Kidney epithelial cell (primary cell): ENCODE results near the gene SIRT4. TPM values are rescaled to one million over a fixed set of nuclear protein-coding genes. Genes with fewer than 3 reads are reported as not detected.
A peak's percentile ranks its signal among the peaks of the same experiment; 100 is the strongest.

Source experiments
- DNase-seq: peaks from one replicate; pipeline ENCODE4 v3.0.0-alpha.2; 2010; ENCODE audit warnings: low read depth
- H3K27me3 ChIP-seq: 2 replicates; pipeline ENCODE4 v1.6.0; 2011; ENCODE audit warnings: low read length; ENCODE audit not compliant: control insufficient read depth, insufficient read depth
- H3K36me3 ChIP-seq: 2 replicates; pipeline ENCODE4 v1.5.1; 2011; ENCODE audit warnings: low read length; ENCODE audit not compliant: control insufficient read depth, insufficient read depth
- H3K4me3 ChIP-seq: 2 replicates; pipeline ENCODE4 v1.5.1; 2011; ENCODE audit warnings: low read depth, mild to moderate bottlenecking, control low read depth, low read length
- total RNA-seq: library from RNA; depleted of rRNA; stranded (reverse); fragments of >200 nt; gene quantifications from 2 replicates; pipeline ENCODE4 v1.2.3, GENCODE V29; 2015
- TF ChIP-seq, protein P1 (sequence below): IDR thresholded peaks from 2 replicates; pipeline ENCODE4 v1.5.1; 2011; ENCODE audit warnings: mild to moderate bottlenecking, moderate library complexity, low read length, control low read depth, inconsistent platforms; ENCODE audit not compliant: insufficient read depth, poor library complexity, severe bottlenecking

Gene SIRT4
- total RNA-seq, 1 donor from 2014 or later, result 0.29 TPM

DNA sequence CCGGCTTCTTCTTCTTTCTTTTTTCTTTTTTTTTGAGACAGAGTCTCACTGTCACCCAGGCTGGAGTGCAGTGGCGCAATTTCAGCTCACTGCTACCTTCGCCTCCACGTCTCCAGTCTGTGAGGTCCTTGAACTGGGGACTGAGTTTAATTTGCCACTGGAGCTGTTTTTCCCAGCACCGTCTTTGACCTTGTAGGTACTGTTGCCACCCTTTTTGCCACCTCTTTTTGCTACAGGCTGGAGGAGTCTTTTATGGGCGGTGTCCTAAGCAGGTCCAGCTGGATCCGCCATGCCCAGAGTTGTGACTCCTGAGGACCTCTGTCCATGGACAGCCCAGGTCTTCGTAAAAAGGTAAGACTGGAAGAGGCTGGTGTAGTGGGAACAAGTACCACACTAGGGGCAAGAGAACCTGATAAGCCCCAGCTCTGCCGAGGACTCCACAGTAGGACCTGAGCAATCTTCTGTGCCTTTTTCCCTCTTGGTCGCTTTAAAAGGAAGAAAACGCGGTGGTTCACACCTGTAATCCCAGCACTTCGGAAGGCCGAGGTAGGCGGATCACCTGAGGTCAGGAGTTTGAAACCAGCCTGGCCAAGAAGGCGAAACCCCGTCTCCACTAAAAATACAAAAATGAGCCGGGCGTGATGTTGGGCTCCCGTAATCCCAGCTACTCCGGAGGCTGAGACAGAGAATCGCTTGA is 11.4 kb upstream of the SIRT4 start:
- no peaks in the 10 kb centered on the region for H3K27me3 ChIP-seq
- TF ChIP-seq, protein P1, sequence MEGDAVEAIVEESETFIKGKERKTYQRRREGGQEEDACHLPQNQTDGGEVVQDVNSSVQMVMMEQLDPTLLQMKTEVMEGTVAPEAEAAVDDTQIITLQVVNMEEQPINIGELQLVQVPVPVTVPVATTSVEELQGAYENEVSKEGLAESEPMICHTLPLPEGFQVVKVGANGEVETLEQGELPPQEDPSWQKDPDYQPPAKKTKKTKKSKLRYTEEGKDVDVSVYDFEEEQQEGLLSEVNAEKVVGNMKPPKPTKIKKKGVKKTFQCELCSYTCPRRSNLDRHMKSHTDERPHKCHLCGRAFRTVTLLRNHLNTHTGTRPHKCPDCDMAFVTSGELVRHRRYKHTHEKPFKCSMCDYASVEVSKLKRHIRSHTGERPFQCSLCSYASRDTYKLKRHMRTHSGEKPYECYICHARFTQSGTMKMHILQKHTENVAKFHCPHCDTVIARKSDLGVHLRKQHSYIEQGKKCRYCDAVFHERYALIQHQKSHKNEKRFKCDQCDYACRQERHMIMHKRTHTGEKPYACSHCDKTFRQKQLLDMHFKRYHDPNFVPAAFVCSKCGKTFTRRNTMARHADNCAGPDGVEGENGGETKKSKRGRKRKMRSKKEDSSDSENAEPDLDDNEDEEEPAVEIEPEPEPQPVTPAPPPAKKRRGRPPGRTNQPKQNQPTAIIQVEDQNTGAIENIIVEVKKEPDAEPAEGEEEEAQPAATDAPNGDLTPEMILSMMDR, result no peak
- H3K4me3 ChIP-seq, result peak overlapping the region; percentile 13
- no peaks in the 10 kb centered on the region for H3K36me3 ChIP-seq
- no peak for DNase-seq

DNA sequence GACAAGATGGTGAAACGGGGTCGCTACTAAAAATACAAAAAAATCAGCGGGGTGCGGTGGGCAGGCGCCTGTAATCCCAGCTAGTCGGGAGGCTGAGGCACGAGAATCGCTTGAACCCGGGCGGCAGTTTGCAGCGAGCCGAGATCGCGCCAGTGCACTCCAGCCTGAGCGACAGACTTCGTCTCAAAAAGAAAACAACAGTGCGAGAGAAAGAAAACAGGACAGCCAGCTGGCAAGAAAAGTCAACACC is 9.8 kb upstream of the SIRT4 start:
- TF ChIP-seq, protein P1, result no peak
- no peaks in the 10 kb centered on the region for H3K27me3 ChIP-seq
- H3K4me3 ChIP-seq, result peak overlapping the region; percentile 34
- DNase-seq, result no peak
- H3K36me3 ChIP-seq, result no peaks in the 10 kb centered on the region

DNA sequence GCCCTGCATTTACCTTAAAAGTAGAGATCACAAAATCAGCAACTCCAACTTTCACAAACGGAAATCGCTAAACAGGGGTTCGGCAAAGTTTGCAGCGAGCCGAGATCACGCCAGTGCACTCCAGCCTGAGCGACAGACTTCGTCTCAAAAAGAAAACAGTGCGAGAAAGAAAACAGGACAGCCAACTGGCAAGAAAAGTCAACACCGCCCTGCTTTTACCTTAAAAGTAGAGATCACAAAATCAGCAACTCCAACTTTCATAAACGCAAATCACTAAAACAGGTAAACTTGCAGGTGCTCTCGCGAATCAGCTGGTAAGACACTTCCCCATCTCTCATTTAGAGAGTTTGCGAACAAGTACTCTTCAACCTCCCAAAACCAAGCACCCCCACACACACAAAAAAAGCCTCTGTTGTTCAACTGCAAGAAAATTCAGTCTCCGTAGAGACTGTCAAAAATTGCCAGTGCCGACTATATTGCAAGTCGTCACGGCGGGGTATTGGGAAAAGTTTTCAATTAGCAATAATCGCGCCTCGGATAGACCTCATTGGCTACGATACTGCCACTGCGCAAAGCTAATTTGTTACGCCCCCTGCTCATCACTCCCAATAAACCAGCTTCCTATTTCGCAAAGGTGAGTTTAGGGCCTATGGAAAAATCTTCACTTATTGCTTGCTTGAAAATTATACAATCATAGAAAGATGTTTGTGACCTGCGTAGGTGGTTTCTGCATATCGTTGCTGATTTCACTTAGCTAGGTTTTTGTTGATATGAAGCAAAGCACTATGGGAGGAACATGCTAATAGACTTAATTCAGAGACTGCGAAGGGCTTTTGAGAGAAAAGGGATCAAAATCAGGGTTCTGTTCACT is 9.2 kb upstream of the SIRT4 start, which contains the start of gene RNU4-1:
Gene RNU4-1, minus strand, starts transcription at position 577 of the 871 bp plus-strand sequence.
- DNase-seq, result peak; percentile 88
- peak within 1 kb of the TSS; percentile 34 for H3K4me3 ChIP-seq
- TF ChIP-seq, protein P1, result no peak
- no peaks in the 10 kb centered on the region for H3K27me3 ChIP-seq
- H3K36me3 ChIP-seq, result no peaks in the 10 kb centered on the region

GRCh38 chr12:120314220-120314619 is 12.1 kb downstream of the SIRT4 start:
- Histone ChIP-seq H3K27me3 (no peaks in the 10 kb centered on the region), H3K36me3 (no peaks in the 10 kb centered on the region), H3K4me3 (no peak overlapping the region)
- TF ChIP-seq, protein P1, result no peak
- DNase-seq, result no peak

- TF ChIP-seq, protein P1, result no peak
- peak overlapping the region; percentile 45 for H3K4me3 ChIP-seq
- H3K36me3 ChIP-seq, result no peaks in the 10 kb centered on the region
- H3K27me3 ChIP-seq, result no peaks in the 10 kb centered on the region
- no peak for DNase-seq
These were observed 14.7 kb downstream of the SIRT4 start for GRCh38 chr12:120316798-120317223.
